ACHN (cell line): ENCODE data around the gene ARL2.
"Not testable (repeated sequence)": the region's sequence is repeated elsewhere in the genome, so short reads cannot be mapped to it uniquely, and the experiment has no call there.

Experiments used
- DNase-seq: peaks from one replicate; pipeline ENCODE4 v3.0.0-alpha.2; 2015
- in situ Hi-C: cut with HindIII; loops from 2 replicates; pipeline ENCODE4 v1.10.0; 2017; ENCODE audit warnings: low sequenced_read_pairs, low pct_ligation_motif_present, low pct_unique_long_range_greater_than_20kb

Gene ARL2

DNA sequence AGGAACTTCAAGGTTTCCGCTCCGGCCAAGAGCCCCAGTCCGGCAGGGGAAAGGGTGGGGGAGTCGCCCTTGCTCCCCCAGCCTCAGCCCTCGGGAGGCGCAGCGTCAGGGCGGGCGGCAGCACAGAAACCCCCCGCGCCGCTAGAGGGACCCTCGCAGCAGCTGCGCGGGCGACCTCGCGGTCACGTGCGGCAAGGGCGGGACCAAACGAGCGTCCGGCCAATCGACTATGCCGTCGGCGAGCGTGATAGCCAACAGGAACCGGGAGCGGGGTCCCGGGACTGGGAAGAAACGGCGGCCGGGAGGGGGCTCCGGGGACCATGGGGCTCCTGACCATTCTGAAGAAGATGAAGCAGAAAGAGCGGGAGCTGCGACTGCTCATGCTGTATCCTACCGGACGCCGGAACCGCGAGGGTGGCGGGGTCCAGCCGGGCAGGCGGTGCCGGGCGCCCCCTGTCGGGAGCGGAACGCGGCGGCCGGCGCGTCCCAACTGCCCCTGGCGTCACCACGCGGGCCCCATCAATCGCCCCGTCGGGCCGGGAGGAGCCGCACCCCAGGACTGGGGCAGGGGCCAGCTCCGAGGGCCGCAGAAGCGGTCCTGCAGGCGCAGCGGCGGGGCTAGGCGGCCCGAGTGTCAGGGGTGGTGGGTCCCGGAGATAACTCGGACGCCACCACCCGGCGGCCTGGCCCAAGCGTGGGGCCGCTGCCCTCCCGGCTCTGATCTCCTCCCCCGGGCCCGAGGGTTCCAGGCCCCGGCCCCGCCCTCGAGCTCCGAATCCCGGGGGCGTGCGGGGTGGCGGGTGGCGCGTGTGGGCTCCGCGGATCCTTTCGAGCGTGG lies at the start of gene ARL2:
ARL2 (plus strand) TSS at position 273 of the 838 bp plus-strand sequence; CDS start at position 321, 48 bp downstream.
- peak; percentile 81 for DNase-seq
- in situ Hi-C loops: no loop called here

DNA sequence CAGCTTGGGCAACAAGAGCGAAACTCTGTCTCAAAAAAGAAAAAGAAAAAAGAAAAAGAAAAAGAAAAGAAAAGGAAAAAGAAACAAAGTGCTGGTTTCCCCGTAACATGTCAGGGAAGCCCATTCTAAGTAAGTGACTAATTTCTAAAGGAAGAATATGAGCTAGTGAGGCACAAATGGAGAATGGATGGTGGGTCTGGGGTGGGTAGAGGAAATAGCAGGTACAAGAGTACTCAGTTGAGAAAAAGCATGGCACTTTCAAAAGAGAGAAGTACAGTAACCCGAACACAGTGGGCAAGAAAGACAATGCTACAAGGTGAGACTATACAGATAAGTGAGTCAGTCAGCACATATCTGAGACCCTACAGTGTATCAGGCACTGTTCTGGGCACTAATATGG lies 46.6 kb upstream of the ARL2 start:
- no peak for DNase-seq
- in situ Hi-C loops: no loop called here

DNA sequence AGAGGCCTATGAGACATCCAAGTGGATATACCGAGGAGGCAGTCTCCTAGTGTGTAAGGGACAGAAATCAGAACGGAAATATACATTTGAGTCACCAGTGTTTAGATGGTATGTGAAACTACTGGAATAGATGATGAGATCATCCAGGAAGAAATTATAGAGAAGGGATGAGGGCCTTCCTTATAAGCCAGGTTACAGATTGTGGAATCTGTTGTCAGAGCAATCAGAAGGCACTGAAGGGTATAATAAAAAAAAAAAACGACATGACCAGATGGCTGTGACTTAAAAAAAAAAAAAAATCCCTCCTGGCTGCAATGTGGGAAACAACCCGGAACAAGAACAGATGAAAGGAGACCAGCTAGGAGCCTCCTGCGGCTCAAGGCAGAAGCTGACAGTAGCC lies 44.8 kb upstream of the ARL2 start:
- DNase-seq: no peak
- in situ Hi-C loops: no loop called here

DNA sequence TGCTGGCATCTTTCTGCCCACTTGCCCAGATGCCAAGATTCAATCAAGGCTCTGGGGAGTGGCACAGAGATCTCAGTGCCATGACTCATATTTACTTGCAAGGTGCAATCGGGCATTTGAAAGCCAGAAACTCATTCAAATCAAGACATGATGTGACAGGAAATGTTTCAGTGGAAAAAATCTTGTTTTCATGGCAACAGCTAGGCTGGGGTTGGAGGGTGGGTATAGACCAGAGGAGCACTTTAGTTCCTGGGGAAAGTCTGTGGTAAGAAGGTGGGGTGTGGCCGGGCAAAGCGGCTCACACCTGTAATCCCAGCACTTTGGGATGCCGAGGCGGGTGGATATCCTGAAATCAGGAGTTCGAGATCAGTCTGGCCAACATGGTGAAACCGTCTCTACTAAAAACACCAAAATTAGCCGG lies 43.2 kb upstream of the ARL2 start:
- DNase-seq: no peak
- in situ Hi-C loops: no loop called here

DNA sequence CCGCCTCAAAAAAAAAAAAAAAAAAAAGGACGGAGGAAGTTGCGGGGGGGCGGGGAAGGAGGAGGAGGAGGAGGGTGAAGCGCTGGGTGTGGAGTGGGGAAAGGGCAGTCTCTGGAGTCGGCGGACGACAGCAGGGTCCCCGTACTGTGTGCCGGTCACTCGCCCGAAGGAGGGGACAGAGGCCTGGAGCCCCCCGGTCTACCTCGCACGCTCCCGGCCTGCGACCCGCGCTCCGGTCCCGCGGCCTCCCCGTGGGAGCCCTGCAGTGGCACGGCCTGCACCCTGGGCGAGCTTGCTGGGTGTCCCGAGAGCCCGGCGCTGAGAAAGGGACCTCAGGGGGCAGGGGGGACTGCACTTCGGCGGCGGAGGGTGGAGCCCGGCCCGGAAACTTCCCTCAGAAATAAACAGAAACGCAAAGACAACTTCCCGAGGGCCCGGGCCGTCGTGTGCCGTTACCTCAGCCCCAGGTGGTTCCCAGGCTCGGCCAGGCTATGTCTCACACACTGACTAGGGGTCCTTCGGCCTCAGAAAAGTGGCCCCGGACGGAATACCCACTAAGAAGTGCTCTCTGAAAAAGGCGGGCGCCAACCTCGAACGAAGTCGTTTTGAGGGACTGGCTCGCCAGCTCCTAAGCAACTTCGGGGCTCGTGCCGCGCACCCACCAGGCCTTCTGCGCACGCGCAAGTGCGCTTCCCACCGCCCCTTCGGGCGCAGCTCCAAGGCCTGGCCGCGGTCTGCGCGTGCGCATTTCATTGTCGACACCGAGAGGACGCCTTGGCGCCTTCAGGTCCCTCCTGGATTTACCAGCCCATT lies 42.3 kb upstream of the ARL2 start, which contains the start of gene MAJIN:
MAJIN (minus strand) TSS at position 688 of the 813 bp plus-strand sequence. CDS start 12,703 bp downstream, outside the sequence.
- in situ Hi-C loops: no loop called here
- DNase-seq: peak; percentile 60

DNA sequence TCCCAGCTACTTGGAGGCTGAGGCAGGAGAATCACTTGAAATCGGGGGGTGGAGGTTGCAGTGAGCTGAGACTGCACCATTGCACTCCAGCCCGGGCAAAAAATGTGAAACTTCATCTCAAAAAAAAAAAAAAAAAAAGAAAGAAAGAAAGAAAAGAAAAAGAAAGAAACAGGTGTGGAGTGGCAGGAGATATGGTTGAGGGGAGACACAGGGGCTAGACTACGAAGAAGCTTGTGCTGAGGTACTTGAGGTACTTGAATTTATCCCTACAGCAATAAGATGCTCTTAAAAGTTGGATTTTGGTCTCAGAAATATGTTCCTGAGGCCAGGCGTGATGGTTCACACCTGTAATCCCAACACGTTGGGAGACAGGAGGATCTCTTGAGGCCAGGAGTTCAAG lies 39.8 kb upstream of the ARL2 start:
- in situ Hi-C loops: no loop called here
- DNase-seq: no peak

DNA sequence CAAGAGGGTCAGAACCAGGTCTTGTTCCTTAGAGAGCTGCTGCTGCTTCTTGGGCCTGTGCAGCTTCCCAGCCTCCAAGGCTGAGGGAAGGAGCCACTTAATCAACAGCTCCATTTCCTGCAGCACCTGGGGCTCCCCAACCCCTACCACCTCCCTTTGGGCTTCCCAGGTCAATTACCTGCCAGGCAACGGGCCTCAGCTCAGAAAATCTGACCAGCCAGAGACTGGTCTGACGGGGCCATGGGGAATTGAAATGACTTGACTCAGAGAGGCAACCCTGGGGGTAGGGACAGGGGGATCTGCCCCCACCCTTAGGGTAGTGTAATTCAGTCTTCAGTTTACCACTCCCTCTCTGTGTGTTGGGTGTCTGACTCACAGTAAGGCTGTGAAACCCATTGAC lies 37.3 kb upstream of the ARL2 start:
- in situ Hi-C loops: no loop called here
- no peak for DNase-seq

DNA sequence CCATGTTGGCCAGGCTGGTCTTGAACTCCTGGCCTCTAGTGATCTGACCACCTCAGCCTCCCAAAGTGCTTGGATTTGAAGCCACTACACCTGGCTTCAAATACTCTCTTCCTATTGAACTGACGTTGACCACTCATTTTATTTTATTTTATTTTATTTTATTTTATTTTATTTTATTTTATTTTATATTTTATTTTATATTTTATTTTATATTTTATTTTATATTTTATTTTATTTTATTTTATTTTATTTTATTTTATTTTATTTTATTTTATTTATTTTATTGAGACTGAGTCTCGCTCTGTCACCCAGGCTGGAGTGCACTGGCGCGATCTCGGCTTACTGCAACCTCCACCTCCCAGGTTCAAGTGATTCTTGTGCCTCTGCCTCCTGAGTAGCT lies 30.6 kb upstream of the ARL2 start:
- DNase-seq, in situ Hi-C loops: not testable (repeated sequence)

DNA sequence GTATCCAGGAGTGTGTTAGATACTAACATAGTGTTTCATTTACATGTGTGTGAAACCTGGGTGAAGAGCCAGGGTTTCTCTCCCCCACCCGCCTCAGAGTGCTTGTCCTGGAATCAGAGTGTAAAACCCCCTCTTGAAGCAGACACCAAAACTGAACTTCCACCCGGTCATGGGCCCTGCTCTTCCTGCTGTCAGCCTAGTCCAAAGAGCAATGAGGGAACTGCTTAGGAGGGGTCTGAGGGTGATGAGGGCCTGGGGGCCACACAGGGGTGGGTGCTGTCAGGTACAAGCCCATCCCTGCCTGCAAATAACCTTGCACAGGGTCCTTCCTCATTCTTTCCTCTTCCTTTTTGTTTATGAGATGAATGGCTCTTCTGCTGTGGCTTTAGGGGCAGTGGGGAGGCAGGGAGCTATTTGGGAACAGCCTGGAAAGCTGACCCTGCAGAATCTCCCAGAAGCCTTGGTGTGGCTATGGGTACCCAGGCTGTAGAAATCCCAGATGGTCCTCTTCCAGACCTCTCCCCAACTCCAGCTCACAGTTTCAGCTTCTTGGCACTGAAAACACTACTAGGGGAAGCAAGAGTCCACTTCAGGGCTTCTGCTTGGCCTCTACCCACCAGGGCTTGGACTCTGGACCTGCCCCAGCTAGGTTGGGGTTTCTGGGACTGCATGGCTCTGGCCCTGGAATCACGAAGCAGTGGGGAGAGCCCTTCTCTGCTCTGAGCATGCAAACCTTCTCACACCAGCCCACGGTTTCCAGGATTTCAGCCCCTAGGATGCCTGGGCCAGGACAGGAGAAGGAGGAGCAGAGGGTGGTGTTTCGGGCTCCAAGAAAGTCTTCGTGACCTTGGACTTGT lies 25.7 kb upstream of the ARL2 start:
- in situ Hi-C loops: no loop called here

DNA sequence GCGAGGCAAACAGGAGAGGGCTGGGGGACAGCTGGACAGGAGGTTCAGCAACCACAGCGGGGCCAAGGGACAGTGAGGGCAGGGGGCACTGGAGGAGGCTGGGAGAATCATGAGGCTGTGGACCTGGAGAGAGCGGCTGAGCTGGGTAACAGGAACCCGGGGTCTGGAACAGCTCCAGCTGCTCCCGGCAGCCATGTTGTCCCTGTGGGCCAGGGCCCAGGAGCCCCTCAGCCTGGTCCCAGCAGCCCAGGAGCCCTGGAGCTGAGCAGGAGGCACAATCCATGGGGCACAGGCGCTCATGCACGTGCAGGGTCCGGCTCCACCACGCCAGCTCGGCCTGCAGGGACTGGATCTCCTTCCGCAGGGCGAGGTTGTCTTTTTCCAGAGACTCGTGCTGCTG lies 24.5 kb upstream of the ARL2 start:
- no peak for DNase-seq
- in situ Hi-C loops: no loop called here

More for the DNA sequence above, 25.7 kb upstream of the ARL2 start:
- DNase-seq: no peak

DNA sequence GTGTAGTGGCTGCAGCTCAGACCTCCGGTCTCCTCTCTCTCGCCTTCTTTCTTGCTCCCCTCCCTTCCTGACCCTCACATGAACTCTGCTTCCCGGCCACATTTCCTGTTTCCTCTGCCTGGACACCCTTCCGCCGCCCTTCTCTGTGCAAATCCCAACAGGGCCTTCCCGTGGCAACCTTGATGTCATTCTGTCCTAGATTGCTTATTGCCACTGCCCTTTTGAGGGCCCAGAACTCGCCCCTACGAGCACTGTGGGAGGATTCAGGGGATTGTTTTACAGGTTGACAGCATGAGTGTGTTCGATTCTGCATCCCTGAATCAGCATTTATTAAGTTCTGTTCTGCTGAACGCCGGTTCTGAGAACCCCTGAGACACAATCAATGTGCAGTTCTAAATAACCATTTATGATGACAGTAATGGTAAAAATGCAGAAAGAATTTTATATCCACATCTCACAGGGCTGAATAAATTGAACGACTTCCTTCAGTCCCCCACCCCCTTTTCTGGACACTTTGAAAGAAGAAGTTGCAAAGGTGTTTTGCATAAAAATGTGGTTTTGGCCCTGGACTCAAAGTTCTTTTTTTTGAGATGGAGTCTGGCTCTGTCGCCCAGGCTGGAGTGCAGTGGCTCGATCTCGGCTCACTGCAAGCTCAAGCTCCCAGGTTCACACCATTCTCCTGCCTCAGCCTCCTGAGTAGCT lies 23.6 kb upstream of the ARL2 start:
- in situ Hi-C loops: no loop called here
- no peak for DNase-seq

DNA sequence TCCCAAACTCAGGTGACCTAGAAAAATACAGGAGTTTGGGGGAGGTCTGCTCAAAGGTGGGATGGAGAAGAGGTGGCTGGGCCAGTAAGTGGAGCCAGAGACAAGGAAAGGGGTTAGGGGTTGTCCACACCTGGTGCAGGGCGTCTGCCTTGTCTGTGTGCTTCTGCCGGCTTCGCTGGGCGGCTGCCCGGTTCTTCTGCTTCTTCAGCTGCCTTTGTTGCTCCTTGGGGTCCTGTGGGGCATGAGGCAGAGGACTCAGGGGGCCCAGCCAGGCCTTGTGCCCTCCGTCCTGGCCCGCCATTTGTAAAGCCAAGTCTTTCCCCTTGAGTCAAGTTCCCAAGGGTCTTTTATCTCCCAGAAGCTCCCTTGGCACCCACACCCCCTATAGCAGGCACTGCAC lies 19.6 kb upstream of the ARL2 start:
- in situ Hi-C loops: no loop called here
- no peak for DNase-seq

DNA sequence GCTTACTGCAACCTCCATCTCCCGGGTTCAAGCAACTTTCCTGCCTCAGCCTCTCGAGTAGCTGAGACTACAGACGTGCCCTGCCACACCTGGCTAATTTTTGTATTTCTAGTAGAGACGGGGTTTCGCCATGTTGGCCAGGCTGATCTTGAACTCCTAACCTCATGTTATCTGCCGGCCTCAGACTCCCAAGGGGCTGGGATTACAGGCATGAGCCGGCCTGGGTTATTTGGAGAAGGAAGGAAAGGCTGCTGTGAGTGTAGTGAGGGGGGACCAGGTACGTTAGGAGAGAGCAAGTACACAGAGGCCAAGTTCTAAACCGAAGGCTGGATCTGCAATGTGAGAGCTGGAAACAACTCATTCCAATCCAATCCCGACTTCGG lies 17.6 kb upstream of the ARL2 start:
- in situ Hi-C loops: no loop called here
- DNase-seq: no peak

DNA sequence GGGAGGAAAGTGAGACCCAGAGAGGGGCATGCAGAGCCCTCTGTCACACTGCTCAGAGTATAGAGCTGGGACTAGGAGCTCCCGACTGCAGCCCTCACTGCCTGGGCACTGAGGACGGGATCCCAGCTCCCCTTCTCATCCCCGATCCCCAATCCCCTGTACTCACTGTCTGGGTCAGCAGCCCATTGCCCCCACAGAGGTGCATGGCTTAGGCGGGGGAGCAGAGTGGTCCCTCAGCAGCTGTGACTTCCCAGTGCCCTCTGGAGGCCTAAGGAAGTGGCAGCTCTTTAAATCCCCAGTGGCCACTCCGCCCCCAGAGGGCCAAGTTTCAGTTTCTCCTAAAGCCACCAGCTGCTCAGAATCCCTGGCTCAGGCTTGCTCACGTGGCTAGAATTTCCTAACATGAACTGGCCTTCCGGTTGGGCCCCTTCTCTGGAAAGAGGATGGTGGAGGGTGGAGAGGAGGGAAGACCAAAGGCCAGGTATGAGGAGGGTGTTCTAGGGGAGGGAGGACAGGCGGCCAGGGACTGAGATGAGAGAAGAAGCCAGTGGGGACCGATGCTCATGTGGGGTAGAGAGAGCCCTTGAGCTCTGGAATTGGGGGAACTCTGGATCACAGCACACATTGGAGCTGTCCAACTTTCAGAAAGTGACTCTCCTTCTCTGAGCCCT lies 17.1 kb upstream of the ARL2 start, which contains the start of gene BATF2:
BATF2 (minus strand) TSS at position 262 of the 671 bp plus-strand sequence; CDS start at position 205, 57 bp downstream.
- in situ Hi-C loops: no loop called here
- DNase-seq: peak; percentile 68

DNA sequence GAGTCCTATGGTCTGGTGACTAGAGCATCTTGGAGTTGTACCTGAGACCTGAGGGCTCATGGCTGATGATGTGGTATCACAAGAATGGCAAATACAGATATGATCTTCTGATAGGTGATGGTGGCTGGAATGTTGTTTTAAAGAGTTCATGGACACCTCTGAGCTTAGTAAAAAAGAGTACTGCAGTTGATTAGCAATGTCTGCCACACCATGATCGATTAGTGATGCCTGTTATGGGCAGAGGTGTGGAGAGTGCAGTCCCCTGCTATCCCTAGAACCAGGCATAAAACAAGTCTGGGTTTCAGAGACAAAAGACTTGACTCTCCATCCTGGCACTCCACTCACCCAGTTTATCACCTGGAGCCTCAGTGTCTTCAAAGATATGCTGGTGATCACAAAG lies 15.8 kb upstream of the ARL2 start:
- no peak for DNase-seq
- in situ Hi-C loops: no loop called here

DNA sequence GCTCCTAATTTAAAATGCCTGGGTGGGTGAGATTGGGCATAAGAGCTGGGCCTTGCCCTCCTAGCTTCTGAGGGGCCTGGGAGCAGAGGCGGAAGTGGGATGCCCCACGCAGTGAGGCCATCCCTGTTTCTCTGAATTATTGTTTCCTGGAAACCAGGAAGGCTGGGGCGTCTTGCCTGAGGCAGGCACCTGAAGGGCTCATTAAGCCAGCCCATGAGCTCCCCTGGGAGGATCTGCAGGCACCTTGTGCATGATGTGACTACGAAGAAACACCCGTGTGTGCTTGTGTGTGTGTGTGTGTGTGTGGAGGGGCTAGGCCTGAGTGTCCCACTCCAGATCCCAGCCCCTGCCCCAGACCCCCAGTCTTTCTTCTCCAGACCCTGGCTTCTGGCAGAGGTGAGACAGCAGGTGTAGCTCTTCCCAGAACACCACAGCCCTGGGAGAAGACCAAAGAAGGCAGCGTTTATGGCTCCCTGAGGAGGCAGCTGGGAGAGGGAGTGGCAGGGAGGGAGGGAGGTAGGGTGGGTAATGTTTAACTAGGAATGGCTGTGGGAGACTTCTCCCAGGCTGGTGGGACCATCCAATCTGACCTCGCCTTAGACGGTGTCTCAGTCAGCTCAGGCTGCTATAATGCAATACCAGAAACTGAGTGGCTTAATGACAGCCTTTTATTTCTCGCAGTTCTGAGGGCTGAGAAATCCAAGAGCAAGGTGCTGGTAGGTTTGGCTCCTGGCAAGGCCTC lies 15.1 kb upstream of the ARL2 start:
- DNase-seq: peak; percentile 42
- in situ Hi-C loops: no loop called here

DNA sequence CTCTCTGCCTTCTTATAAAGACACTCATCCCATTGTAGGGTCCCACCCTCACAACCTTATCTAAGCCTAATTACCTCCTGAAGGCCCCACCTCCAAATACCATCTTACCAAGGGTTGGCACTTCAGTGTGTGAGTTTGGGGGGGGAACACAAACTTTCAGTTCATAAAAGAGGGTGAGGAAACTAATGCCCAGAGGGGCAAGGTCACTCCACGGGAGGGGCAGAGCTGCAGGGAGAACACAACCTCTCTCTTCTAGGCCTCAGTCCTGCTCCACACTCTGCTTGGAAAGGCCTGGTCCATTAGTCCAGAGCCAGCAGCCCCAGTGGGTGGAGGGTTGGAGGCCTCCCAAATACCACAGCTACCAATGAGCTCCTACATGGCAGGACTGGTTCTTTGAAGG lies 14.5 kb upstream of the ARL2 start:
- in situ Hi-C loops: no loop called here
- no peak for DNase-seq
